WTC11 (cell line): Measurements from ENCODE around the gene KCNIP2. TPM values are rescaled to one million over a fixed set of nuclear protein-coding genes. Genes with fewer than 3 reads are reported as not detected.

Source experiments
- ATAC-seq: fragments of 200-7000 bp; cut with Tn5 transposase; 2 replicates; pipeline ENCODE4 v1.10.0; 2021; ENCODE audit warnings: mild to moderate bottlenecking, moderate library complexity
- CTCF ChIA-PET: fragments of 300-600 bp; sonication (Branson Sonifier 250); formaldehyde crosslinking; loops from one replicate; lab custom pipeline; 2021; ENCODE audit warnings: antibody characterized with exemption; lab: Charles Lee
- POLR2A ChIA-PET: fragments of 350-600 bp; sonication (Branson Sonifier 250); formaldehyde crosslinking; loops from one replicate; lab custom pipeline; 2021; ENCODE audit warnings: antibody characterized with exemption; lab: Charles Lee
- DNase-seq: peaks from one replicate; pipeline ENCODE4 v3.0.0; 2021; ENCODE audit warnings: low spot score
- H3K27ac Mint-ChIP-seq: 2 replicates; pipeline ENCODE4 v1.8.0; 2021; ENCODE audit warnings: mixed read lengths
- H3K27me3 Mint-ChIP-seq: 2 replicates; pipeline ENCODE4 v1.8.0; 2021; ENCODE audit warnings: low read depth, mild to moderate bottlenecking, moderate library complexity, mixed read lengths
- H3K36me3 Mint-ChIP-seq: 2 replicates; pipeline ENCODE4 v1.8.0; 2021; ENCODE audit warnings: mixed read lengths
- H3K4me1 Mint-ChIP-seq: 2 replicates; pipeline ENCODE4 v1.8.0; 2022; ENCODE audit warnings: mixed read lengths
- H3K4me3 Mint-ChIP-seq: 2 replicates; pipeline ENCODE4 v1.8.0; 2021; ENCODE audit warnings: mild to moderate bottlenecking, moderate library complexity, mixed read lengths
- H3K9me3 Mint-ChIP-seq: 2 replicates; pipeline ENCODE4 v1.8.0; 2021; ENCODE audit warnings: mixed read lengths
- AFF4 ChIP-seq: sonication (generic); formaldehyde crosslinking; IDR thresholded peaks from 2 replicates; pipeline ENCODE4 v1.8.1; 2023; ENCODE audit warnings: mild to moderate bottlenecking, missing genetic modification reagents, borderline replicate concordance
- CREM ChIP-seq: sonication (generic); formaldehyde crosslinking; IDR thresholded peaks from 2 replicates; pipeline ENCODE4 v1.8.1; 2022; ENCODE audit warnings: mild to moderate bottlenecking, missing genetic modification reagents, moderate library complexity
- FOXP1 ChIP-seq: sonication (generic); formaldehyde crosslinking; IDR thresholded peaks from 2 replicates; pipeline ENCODE4 v1.8.0; 2022; ENCODE audit warnings: missing genetic modification reagents, mild to moderate bottlenecking, moderate library complexity, borderline replicate concordance
- GTF2I ChIP-seq: fragments of 250-450 bp; sonication (Bioruptor Pico); conservative IDR thresholded peaks from 2 replicates; pipeline ENCODE4 v1.4.0; 2021; ENCODE audit warnings: mild to moderate bottlenecking
- HMGA2 ChIP-seq: fragments of 250-450 bp; sonication (Bioruptor Pico); IDR thresholded peaks from 2 replicates; pipeline ENCODE4 v1.4.0; 2021; ENCODE audit warnings: mild to moderate bottlenecking, moderate library complexity
- JAZF1 ChIP-seq: fragments of 250-450 bp; sonication (Bioruptor Pico); IDR thresholded peaks from 2 replicates; pipeline ENCODE4 v1.9.0; 2021; ENCODE audit warnings: moderate library complexity, mild to moderate bottlenecking, inconsistent platforms
- PRDM15 ChIP-seq: sonication (generic); formaldehyde crosslinking; IDR thresholded peaks from 2 replicates; pipeline ENCODE4 v1.8.0; 2022; ENCODE audit warnings: missing genetic modification reagents
- SP1 ChIP-seq: sonication (generic); formaldehyde crosslinking; conservative IDR thresholded peaks from 2 replicates; pipeline ENCODE4 v1.8.1; 2022; ENCODE audit warnings: missing genetic modification reagents
- USF1 ChIP-seq: sonication (generic); formaldehyde crosslinking; IDR thresholded peaks from 2 replicates; pipeline ENCODE4 v1.8.0; 2022; ENCODE audit warnings: mild to moderate bottlenecking, missing genetic modification reagents
- ZNF121 ChIP-seq: sonication (generic); formaldehyde crosslinking; IDR thresholded peaks from 2 replicates; pipeline ENCODE4 v1.8.0; 2023; ENCODE audit warnings: missing genetic modification reagents
- ZNF138 ChIP-seq: sonication (generic); formaldehyde crosslinking; conservative IDR thresholded peaks from 2 replicates; pipeline ENCODE4 v1.8.1; 2022; ENCODE audit warnings: mild to moderate bottlenecking, moderate library complexity, missing genetic modification reagents
- ZNF232 ChIP-seq: sonication (generic); formaldehyde crosslinking; IDR thresholded peaks from 2 replicates; pipeline ENCODE4 v1.8.0; 2022; ENCODE audit warnings: mild to moderate bottlenecking, missing genetic modification reagents
- ZNF263 ChIP-seq: sonication (generic); formaldehyde crosslinking; IDR thresholded peaks from 2 replicates; pipeline ENCODE4 v1.8.1; 2022; ENCODE audit warnings: low read depth, mild to moderate bottlenecking, moderate library complexity, missing genetic modification reagents
- ZNF317 ChIP-seq: sonication (generic); formaldehyde crosslinking; IDR thresholded peaks from 2 replicates; pipeline ENCODE4 v1.8.1; 2023; ENCODE audit warnings: low read depth, mild to moderate bottlenecking, moderate library complexity, missing genetic modification reagents, borderline replicate concordance
- ZNF396 ChIP-seq: fragments of 250-450 bp; sonication (Bioruptor Pico); IDR thresholded peaks from 2 replicates; pipeline ENCODE4 v1.8.0; 2021; ENCODE audit warnings: mild to moderate bottlenecking, moderate library complexity, borderline replicate concordance
- total RNA-seq: library from RNA; stranded (reverse); gene quantifications from 3 replicates; pipeline ENCODE4 v1.2.3, GENCODE V29; 2021
- TF ChIP-seq, protein P1 (sequence below): sonication (generic); formaldehyde crosslinking; conservative IDR thresholded peaks from 2 replicates; pipeline ENCODE4 v1.8.1; 2023; ENCODE audit warnings: mild to moderate bottlenecking, low read depth, missing genetic modification reagents, moderate library complexity
- TF ChIP-seq, protein P2 (sequence below): fragments of 250-450 bp; sonication (Bioruptor Pico); IDR thresholded peaks from 2 replicates; pipeline ENCODE4 v2.1.2; 2022; ENCODE audit warnings: mild to moderate bottlenecking, moderate library complexity

Gene KCNIP2
- total RNA-seq, 1 experiment from 2014 or later, result 5.2 TPM

- TF ChIP-seq, protein P1, sequence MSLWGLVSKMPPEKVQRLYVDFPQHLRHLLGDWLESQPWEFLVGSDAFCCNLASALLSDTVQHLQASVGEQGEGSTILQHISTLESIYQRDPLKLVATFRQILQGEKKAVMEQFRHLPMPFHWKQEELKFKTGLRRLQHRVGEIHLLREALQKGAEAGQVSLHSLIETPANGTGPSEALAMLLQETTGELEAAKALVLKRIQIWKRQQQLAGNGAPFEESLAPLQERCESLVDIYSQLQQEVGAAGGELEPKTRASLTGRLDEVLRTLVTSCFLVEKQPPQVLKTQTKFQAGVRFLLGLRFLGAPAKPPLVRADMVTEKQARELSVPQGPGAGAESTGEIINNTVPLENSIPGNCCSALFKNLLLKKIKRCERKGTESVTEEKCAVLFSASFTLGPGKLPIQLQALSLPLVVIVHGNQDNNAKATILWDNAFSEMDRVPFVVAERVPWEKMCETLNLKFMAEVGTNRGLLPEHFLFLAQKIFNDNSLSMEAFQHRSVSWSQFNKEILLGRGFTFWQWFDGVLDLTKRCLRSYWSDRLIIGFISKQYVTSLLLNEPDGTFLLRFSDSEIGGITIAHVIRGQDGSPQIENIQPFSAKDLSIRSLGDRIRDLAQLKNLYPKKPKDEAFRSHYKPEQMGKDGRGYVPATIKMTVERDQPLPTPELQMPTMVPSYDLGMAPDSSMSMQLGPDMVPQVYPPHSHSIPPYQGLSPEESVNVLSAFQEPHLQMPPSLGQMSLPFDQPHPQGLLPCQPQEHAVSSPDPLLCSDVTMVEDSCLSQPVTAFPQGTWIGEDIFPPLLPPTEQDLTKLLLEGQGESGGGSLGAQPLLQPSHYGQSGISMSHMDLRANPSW (CRISPR knock-in tag), result no peak
- TF ChIP-seq, protein P2, sequence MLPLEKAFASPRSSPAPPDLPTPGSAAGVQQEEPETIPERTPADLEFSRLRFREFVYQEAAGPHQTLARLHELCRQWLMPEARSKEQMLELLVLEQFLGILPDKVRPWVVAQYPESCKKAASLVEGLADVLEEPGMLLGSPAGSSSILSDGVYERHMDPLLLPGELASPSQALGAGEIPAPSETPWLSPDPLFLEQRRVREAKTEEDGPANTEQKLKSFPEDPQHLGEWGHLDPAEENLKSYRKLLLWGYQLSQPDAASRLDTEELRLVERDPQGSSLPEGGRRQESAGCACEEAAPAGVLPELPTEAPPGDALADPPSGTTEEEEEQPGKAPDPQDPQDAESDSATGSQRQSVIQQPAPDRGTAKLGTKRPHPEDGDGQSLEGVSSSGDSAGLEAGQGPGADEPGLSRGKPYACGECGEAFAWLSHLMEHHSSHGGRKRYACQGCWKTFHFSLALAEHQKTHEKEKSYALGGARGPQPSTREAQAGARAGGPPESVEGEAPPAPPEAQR (CRISPR knock-in tag), result no peak
Observed at GRCh38 chr10:101840741-101841453, 2.7 kb downstream of the KCNIP2 start (continued).

- DNase-seq, result peak; percentile 47
- CTCF ChIA-PET, result interaction anchor here (0.6 to 5.5 kb wide), 82 partner anchors 10 to 441 kb away, joined by 3 to 304 read pairs (median 6); partner anchors contain the start of genes ARMH3, DPCD, GBF1 and HPS6
- no peaks in the 10 kb centered on the region for H3K9me3 Mint-ChIP-seq
- peaks cover 25% of the 10 kb centered on the region for H3K27me3 Mint-ChIP-seq
- POLR2A ChIA-PET, result interaction anchor here (0.6 to 2.7 kb wide), 10 partner anchors 22 to 1371 kb away, joined by 3 to 34 read pairs (median 3); partner anchors contain the start of gene OGA
- no peaks in the 10 kb centered on the region for H3K36me3 Mint-ChIP-seq
- peak overlapping the region; percentile 79; the same call in 1 of the 2 replicates for H3K27ac Mint-ChIP-seq
- H3K4me3 Mint-ChIP-seq, result peak overlapping the region; percentile 91
- TF ChIP-seq ZNF396, result no peak
- TF ChIP-seq FOXP1 (CRISPR knock-in tag), result no peak
- TF ChIP-seq GTF2I (CRISPR knock-in tag), result no peak
- no peak for TF ChIP-seq ZNF232 (CRISPR knock-in tag)
- TF ChIP-seq ZNF317, result no peak
- TF ChIP-seq, all 79 proteins: peak for 0
- ATAC-seq, result peak; percentile 7
- peaks cover 43% of the 10 kb centered on the region for H3K4me1 Mint-ChIP-seq
Observed at GRCh38 chr10:101840102-101840684, 3.4 kb downstream of the KCNIP2 start.

GRCh38 chr10:101839416-101840063 lies 4.1 kb downstream of the KCNIP2 start:
- peaks cover 48% of the 10 kb centered on the region for H3K4me1 Mint-ChIP-seq
- TF ChIP-seq PRDM15 (CRISPR knock-in tag) (no peak), ZNF121 (CRISPR knock-in tag) (peak; percentile 99), HMGA2 (CRISPR knock-in tag) (no peak), CREM (CRISPR knock-in tag) (no peak), ZNF263 (CRISPR knock-in tag) (no peak), AFF4 (no peak), FOXP1 (CRISPR knock-in tag) (0 out of 2 replicates have a peak, but pooled peaks have one; percentile 31), USF1 (CRISPR knock-in tag) (0 out of 2 replicates have a peak, but pooled peaks have one; percentile 19), JAZF1 (CRISPR knock-in tag) (no peak), ZNF138 (CRISPR knock-in tag) (no peak), SP1 (peak; percentile 34; the same call in 1 of the 2 replicates)

More at GRCh38 chr10:101839416-101840063, 4.1 kb downstream of the KCNIP2 start:
- DNase-seq (peak; percentile 75), ATAC-seq (peak; percentile 16)
- Mint-ChIP-seq H3K27ac (peak overlapping the region; percentile 75), H3K27me3 (peaks cover 25% of the 10 kb centered on the region), H3K36me3 (no peaks in the 10 kb centered on the region), H3K9me3 (no peaks in the 10 kb centered on the region), H3K4me3 (peak overlapping the region; percentile 91)
- ChIA-PET POLR2A (interaction anchor here (0.7 to 2.7 kb wide), 7 partner anchors 10 to 273 kb away, joined by 3 to 34 read pairs (median 3); partner anchors contain the start of gene OGA), CTCF (interaction anchor here (0.6 to 5.5 kb wide), 24 partner anchors 10 to 623 kb away, joined by 3 to 304 read pairs (median 14); partner anchors contain the start of genes HPS6, NPM3 and OGA)
